ENCODE results near the gene DNAJC7.

DNAJC7 gene, protein sequence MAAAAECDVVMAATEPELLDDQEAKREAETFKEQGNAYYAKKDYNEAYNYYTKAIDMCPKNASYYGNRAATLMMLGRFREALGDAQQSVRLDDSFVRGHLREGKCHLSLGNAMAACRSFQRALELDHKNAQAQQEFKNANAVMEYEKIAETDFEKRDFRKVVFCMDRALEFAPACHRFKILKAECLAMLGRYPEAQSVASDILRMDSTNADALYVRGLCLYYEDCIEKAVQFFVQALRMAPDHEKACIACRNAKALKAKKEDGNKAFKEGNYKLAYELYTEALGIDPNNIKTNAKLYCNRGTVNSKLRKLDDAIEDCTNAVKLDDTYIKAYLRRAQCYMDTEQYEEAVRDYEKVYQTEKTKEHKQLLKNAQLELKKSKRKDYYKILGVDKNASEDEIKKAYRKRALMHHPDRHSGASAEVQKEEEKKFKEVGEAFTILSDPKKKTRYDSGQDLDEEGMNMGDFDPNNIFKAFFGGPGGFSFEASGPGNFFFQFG

DNA sequence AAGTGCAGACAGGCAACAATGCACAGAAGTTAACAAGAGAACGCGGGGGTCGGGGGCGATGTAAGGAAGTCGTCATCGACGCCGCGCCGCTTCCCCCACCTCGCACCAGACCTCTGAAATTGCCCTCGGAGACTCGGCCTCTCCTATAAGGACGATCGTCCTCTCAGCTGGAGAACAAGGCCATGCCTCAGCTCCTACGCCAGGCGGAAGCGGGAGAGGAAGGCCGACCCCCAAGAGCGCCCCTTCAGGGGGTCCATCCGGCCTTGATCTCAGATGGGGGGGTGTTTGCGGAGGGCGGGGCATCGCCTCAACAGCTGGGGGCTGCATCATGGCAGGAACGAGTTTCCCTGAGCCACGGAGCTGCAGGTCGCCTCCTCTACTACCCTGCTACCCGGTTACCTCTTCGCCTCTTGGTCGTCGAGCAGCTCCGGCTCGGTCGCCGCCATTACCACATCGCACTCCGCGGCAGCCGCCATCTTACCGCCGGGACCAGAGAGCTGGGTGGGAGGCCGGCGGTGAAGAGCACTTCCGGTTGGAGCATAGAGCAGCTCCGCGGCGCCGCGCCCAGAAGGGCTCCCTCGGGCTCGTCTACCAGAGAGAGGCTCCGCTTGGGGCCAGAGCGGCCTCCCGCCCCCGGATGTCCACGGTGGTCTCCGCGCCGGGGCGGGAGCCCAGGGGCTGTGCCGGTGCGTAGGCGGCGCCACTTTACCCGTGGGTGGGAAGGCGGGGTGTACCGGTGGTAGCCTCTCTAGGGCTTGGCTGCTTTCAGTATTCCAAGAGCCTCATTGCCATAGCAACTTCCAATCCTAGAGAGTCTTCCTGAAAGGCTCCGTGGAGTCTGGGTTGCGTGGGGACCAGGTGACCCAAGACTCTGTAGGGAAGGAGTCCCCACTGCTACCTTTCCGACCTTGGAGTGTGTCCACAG is at the start of gene DNAJC7:
Gene DNAJC7, minus strand, starts transcription at position 499 of the 925 bp plus-strand sequence. Its CDS starts 23 bp downstream, at position 476.
- peak; percentile 73 for DNase-seq (ENCODE audit: low read depth)

DNA sequence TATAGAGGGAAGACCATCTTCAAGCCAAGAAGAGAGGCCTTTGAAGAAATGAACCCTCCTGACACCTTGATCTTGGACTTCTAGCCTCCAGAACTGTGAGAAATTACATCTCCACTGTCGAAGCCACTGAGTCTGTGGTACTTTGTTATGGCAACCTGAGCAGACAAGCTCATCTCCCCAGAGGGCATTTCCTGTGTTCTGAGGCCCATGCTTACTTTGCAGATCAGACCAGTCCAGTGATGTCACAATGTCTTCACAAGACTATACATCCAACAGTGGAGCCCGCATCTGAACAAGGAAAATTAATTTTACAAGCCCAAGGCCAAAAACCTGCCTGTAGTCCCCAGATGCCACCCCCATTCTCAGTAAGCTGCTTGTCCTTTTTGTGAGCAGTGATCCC is 48.0 kb upstream of the DNAJC7 start:
- no peak for DNase-seq (ENCODE audit: low read depth)

DNA sequence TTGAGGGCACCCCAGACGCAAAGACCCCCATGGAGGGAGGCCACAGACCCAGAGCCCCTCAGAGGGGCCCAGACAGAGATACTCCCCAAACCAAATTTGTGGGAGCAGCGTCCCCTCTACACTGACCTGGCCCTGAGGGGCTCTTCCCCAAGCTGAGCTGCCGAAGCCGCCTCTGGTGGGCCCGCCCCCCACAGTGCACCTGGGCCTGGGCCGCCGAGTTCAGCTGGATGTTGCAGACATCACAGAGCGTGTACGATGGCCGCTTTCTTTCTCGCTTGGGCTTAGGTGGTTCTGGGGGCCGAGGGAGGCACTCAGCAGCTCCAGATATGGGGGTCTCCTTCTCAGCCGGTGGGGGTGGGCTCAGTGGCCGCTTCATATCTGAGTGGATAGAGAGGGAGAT is 45.4 kb upstream of the DNAJC7 start:
- DNase-seq (ENCODE audit: low read depth), result no peak

DNA sequence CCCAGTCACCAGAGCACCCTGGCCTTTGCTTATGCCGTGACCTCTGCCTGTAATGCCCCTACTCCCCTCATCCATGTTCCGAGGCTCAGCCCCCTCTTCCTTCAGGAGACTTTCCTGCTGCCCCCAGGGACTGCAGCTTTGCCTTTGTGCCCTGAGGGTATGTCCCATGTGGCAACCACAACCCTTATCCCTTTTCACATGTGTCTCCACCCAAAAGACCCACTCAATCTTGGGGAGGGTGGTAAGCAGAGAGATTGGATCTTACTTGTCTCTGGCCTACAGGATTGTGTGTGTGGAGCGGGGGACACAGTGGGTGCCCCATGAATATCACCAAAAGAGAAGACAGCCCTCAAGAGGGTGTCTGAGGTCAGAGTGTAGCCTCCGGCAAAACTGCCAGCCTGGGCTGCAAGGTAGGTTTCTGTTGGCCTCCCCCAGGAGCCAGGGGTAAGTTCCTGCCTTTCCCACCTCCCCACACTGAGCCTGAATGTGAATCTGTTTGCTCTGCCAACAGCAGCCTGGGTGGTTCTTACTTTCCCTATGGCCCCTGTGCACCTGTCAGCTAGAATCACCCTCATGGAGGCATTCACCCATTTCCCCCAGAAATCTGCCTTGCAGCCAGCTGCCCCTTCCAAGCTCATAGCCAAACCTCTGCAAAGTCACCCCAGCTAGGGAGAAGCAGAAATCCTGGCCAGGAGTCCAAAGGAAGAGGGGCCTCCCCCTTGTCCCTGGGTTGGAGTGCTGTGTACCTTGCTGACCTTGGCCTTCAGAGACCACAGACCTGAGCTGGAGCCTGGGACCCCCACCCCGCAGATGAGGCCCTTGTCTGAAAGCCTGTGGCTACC is 44.6 kb upstream of the DNAJC7 start:
- no peak for DNase-seq (ENCODE audit: low read depth)

DNA sequence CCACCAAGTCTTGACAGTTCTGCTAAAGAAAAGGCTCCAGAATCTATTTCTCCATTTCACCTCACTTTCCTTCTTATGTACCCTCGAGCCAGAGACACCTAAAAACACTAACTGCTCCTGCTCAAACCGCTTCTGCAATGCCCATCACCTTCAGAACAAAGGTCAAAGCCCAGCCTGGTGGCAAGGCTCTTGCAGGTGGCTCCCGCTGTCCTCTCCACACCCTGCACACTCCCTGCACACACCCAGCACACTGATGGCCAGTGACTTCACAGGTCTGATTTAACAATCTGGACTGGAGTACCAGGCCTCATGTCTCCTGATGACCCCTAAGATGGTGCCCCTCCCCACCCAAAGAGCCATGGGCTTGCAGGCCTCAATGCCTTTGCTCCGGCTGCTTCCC is 43.0 kb upstream of the DNAJC7 start:
- DNase-seq (ENCODE audit: low read depth), result no peak

DNA sequence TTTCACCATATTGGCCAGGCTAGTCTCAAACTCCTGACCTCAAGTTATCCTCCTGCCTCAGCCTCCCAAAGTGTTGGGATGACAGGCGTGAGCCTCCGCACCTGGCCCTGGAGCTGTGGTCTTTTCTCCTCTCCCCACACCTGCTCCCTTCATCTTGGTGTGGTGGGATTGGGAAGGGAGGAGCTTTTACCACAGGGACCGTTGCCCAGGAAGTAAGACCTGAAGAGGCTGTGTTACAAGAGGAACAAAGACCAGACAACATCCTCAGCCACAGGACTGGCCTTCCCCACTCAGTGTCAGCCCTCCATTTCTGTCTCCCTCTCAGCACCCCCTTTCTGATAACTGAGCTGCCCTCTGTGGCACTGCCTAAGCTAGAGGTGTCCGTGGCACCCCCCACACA is 42.6 kb upstream of the DNAJC7 start:
- no peak for DNase-seq (ENCODE audit: low read depth)

DNA sequence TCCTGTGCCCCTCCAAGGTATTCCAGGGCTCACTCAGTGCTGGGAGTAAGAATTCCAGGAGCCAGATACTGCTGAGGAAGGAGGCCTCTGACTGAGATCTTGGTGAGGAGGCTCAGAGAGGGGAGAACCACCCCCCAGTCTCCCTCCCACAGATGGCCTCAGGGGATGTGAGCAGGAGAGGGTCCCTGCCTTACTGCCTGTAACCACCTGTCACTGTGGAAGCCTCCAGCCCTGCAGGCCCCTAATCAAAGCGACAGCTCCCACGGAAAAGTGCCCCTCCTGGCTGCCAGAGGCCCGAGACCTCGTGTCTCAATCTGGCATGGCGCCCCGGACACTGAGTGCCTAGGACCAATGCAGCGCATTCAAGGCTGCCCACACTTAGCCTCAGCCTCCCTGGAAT is 40.8 kb upstream of the DNAJC7 start:
- no peak for DNase-seq (ENCODE audit: low read depth)

DNA sequence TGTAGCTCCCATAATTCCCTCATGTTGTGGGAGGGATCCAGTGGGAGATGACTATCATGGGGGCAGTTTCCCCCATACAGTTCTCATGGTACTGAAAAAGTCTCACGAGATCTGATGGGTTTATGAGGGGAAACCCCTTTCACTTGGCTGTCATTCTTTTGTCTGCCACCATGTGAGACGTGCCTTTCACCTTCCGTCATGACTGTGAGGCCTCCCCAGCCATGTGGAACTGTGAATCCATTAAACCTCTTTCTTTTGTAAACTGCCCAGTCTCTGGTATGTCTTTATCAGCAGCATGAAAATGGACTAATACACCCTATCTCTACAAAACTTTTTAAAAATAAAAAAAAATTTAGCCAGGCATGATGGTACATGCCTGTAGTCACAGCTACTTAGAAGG is 39.4 kb upstream of the DNAJC7 start:
- no peak for DNase-seq (ENCODE audit: low read depth)

DNA sequence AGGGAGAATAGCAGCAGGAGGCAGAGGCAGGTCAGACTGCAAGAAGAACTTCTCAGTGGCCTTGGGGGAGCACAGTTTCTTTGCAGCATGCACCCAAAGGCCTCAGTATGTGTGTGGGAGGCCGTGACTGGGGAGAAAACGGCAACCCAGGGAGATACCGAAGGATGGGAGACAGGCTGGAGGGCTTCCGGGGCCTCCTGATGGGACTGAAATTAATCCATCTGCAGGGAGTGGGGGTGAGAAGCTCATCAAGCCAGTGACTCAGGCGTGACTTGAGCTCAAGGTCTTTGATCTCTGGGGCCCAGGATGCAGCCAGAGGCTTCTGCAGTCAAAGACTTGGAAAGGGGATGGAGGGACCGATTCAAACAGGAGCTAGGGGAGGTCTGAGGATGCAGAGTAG is 38.3 kb upstream of the DNAJC7 start:
- DNase-seq (ENCODE audit: low read depth), result no peak

DNA sequence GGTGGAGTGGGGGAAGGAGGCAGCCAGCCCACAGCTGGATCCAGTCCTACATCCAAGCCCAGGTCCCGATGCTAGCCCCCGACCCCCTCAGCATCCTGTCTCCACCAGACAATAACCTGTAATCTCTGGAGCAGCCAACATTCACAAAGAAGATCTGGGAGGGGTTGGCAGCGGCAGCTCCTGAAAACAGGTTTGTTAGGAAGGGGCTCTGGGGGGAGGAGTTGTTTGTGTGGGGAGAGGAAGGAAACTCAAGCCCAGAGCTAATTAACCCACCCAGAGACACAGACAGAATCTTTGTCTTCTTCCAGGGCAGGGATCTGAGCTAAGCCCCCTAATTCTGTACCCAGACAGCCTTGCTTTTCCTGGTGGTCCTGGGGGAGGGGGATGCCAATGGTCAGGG is 37.8 kb upstream of the DNAJC7 start:
- no peak for DNase-seq (ENCODE audit: low read depth)

DNA sequence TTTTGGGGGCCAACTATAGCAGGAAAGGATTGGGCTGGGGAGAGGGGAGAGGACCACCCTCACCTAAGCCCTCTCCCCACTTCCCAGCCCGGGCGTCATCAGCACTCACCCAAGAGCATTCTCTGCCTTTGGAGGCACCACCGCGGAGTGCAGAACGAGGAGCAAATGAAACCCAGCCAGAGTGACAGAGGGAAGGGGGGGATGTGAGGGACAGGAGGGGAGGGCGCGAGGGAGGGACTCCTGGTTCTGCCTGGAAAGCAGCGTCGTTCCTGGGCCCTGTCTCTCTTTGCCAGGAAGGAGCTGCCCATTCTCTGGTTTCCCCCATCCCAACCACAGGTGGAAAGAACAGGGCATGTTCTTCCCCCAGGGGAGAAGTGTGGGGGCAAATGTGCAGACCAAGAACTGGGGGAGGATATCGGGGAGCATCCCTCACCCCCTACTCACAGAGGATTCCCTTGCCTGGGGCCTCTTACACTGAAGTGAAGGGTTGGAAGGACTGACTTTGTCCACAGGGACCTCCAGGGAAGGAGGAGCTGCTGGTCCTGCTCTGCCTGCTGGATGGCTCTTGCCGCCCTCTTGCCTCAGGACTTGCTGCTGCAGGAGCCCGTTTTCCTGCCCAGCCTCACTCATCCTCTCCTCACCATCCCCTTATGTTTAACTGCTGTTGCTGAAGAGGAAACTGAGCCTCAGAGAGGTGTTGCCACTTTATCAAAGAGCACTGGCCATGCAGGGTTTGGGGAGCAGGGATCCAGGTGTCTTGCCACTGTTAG is 36.7 kb upstream of the DNAJC7 start:
- DNase-seq (ENCODE audit: low read depth), result no peak

DNA sequence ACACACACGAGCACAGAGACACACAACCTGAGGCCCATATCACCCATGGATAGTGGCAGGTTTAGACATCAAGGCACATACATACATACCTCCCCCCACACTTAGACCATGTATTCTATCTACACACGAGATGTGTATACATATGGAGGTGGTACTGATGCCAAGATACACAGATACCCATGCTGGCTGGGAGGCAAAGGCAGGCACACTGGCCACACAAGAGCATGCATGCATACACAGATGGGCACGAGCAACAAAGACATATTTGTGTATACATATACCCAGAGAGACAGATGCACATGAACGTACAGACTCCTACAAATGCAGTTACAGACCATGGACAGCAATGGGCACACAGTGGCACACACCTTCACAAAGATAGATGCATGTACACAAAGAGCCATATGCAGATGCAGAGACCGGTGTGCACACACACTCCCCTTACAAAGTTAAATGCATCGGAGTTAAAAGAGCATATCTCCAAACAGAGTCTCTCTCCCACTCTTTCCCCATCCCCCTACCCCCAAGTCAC is 35.2 kb upstream of the DNAJC7 start:
- DNase-seq (ENCODE audit: low read depth), result no peak

DNA sequence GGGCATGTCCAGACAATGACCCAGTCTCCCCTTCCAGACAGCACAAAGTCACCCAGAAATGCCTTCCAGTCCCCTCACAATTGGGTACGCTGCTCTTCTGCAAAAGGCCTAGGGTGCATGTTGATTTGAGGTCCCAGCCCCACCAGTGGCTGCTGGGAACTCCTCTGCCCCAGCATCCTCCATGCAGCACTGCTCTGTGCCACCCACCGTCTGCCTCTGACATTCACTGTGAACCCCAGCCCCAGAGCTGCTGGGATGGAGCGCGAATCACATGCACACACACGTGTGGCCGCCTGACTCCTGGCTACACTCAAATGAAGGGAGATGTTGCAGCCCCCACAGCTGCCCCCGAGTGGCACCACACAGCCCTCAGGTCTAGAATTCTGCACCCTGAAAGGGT is 34.4 kb upstream of the DNAJC7 start:
- no peak for DNase-seq (ENCODE audit: low read depth)

DNA sequence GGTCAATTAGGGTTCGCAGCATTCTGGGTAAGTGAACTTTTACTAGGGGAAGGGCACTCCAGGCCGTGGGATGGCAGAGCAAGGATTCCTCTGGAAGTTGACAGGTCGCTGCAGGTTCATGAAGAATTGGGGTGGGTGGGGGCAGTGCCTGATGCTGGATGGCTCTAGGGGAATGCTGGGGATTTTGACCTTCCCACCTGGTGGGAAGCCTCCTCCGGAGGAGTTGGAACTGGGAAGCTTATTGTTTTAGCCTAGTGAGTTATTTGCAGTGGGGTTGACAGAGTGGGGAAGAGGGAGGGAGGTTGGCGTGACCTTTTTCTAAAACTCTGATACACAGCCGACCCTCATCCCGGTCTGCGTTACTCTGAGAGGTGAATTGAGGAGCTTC is 33.8 kb upstream of the DNAJC7 start:
- DNase-seq (ENCODE audit: low read depth), result no peak

DNA sequence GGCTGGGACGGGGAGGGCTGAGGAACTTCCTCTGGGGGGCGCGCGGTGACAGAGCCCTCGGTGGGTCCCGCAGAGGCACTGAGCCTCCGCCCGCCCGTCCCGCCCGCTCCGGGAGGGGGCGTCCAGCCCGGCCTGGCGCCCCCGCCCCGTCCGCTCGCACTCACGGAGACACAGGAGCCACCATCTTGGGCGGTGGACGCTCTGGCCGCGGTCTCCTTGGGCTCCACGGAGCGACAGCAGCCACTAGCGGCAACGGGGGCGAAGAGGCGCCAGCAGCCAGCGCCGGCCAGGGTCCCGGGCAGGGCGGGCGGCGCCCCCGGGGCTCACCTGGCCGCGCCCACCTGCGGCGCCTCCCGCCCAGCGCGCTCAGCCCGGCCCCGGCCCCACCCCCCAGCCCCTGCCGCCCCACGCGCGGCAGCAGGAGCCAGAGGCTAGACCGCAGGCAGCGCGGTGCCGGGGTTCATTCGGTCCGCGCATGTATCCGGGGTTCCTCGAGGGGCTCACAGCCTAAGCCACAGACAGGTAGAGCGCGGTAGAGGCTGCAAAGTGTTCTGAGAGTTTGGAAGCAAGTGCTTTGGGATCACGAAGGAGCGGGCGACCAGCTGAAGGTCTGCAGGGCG is 33.3 kb upstream of the DNAJC7 start, which contains the start of gene C17orf113:
Gene C17orf113, minus strand, starts transcription at position 209 of the 620 bp plus-strand sequence. CDS start 7,225 bp downstream, outside the sequence.
- DNase-seq (ENCODE audit: low read depth), result no peak

DNA sequence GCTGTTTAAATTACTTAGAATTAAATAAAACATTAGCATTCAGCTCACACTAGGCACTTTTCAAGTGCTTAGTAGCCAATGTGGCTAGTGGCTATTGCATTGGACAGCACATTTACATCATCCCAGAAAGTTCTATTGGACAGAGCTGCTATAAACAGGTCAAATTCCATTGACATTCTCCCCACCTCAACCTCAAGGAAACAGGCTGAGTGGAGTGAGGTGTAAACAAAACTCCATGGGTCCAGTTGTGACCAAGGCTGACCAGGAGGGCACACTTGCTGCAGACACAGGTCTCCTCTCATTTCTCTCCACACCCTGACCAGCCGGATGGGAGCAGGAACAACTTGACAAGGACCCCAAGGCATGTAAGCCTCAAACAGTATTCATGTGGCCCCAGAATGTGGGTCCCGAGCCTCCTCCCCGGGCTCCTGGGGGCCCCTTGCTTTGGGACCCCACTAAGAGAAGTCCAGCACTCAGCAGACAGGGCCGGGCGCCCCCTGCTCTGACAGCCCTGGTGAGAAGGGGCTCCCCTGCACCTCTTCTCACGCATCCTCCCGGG is 32.7 kb upstream of the DNAJC7 start:
- DNase-seq (ENCODE audit: low read depth), result no peak

DNA sequence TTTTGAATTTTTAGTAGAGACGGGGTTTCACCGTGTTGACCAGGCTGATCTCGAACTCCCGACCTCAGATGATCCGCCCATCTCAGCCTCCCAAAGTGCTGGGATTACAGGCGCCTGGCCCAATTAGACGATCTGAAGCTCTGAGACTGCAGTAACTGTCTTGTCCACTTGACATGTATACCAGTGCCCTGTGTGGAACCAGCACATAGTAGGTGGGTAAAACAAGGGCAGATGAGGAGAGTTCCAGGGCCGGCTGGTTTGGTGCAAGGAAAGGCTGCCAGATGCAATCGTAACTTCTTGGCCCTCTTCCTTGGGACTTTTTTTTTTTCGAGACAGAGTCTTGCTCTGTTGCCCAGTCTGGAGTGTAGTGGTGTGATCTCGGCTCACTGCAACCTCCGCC is 30.1 kb upstream of the DNAJC7 start:
- no peak for DNase-seq (ENCODE audit: low read depth)

DNA sequence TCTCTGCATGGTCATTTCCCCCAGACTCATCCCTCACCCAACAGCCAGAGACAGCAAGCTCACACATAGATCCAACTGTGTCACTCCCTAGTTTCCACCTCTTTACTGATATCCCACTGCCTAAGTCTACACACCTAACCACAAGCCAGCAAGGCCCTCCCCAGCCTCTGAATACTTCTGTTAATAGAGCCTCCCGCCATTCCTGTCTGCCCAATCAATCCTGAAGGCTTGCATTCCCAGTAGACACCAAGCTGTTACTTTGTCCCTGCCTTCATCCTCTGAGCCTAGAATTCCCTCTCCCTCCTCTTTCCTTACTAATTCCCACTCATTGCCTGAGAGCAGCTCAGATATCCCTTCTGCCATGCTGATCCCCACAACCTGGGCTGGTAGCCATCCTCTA is 28.5 kb upstream of the DNAJC7 start:
- DNase-seq (ENCODE audit: low read depth), result no peak

DNA sequence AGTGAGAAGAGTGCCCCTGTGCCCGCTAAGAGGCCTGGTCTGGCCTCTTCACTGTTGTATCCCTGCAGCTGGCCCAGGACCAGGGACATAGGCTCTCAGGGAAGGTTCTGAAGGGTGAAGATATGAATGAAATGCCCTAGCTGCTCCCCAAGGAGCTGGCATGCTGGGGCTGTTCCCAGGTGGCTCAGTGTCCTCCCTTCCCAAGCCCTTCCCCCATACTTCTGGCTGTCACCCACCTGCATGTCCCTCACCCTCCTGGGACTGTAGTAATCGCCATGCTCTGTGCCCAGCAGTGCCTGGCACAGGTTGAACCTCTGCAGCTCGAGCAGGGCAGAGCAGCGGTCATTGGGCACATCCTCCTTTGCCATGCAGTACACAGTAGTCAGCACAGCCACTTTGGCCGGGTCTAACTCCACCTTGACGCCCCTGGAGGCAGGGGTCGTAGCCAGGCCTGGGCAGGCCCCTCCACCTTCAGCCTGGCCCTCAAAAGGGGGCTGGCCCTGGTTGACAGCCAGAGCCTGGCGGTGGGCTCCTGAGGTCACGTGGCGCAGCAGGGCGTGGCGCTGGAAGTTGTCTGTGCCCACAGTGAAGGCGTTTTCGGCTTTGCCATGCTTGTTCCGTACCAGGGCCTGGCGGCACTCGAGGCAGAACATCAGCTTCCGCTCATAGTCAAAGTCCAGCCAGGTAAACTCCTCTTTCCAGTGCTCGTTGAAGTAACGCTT is 25.5 kb upstream of the DNAJC7 start:
- no peak for DNase-seq (ENCODE audit: low read depth)
